Parathyroid adenoma (tissue), 2 donors: ENCODE measurements around the gene SOX8.
"Not testable (repeated sequence)": the region's sequence is repeated elsewhere in the genome, so short reads cannot be mapped to it uniquely, and the experiment has no call there.

Experiments used
- H2AFZ ChIP-seq: fragments of 300-600 bp; sonication (generic); one replicate; pipeline ENCODE4 v1.7.0; 2017; ENCODE audit warnings: antibody characterized with exemption, mild to moderate bottlenecking
- H3K27ac ChIP-seq: fragments of 300-600 bp; sonication (generic); one replicate; pipeline ENCODE4 v1.7.0; 2017
- H3K27me3 ChIP-seq: fragments of 300-600 bp; sonication (generic); one replicate; pipeline ENCODE4 v1.7.0; 2017; ENCODE audit warnings: low read length; ENCODE audit not compliant: control insufficient read depth, insufficient read depth
- H3K36me3 ChIP-seq: fragments of 300-600 bp; sonication (generic); one replicate; pipeline ENCODE4 v1.7.0; 2017; ENCODE audit warnings: low read length; ENCODE audit not compliant: control insufficient read depth, insufficient read depth
- H3K4me1 ChIP-seq: fragments of 300-600 bp; sonication (generic); one replicate; pipeline ENCODE4 v1.7.0; 2017; ENCODE audit warnings: control low read depth
- H3K4me2 ChIP-seq: fragments of 300-600 bp; sonication (generic); one replicate; pipeline ENCODE4 v1.7.0; 2017; ENCODE audit warnings: low read length
- H3K4me3 ChIP-seq: fragments of 300-600 bp; sonication (generic); one replicate; pipeline ENCODE4 v1.7.0; 2017; ENCODE audit warnings: low read depth, low read length
- H3K79me2 ChIP-seq: fragments of 300-600 bp; sonication (generic); one replicate; pipeline ENCODE4 v1.7.0; 2017; ENCODE audit warnings: control low read depth
- H3K9ac ChIP-seq: fragments of 300-600 bp; sonication (generic); one replicate; pipeline ENCODE4 v1.7.0; 2017; ENCODE audit warnings: mild to moderate bottlenecking
- H3K9me3 ChIP-seq: fragments of 300-600 bp; sonication (generic); one replicate; pipeline ENCODE4 v1.7.0; 2017; ENCODE audit warnings: low read length; ENCODE audit not compliant: control insufficient read depth
- TF ChIP-seq, protein P1 (sequence below): fragments of 300-600 bp; sonication (generic); IDR thresholded peaks from one replicate; pipeline ENCODE4 v1.7.0; 2017; ENCODE audit warnings: antibody characterized with exemption, mild to moderate bottlenecking
- donor health status: primary hyperparathyroidism.

The SOX8 gene

GRCh38 chr16:1020091-1020399, 38.5 kb downstream of the SOX8 start:
- H2AFZ ChIP-seq, result no peak overlapping the region
- no peak overlapping the region for H3K27ac ChIP-seq
- no peak overlapping the region for H3K4me2 ChIP-seq
- H3K4me1 ChIP-seq, result no peaks in the 10 kb centered on the region
- no peaks in the 10 kb centered on the region for H3K9me3 ChIP-seq
- H3K36me3 ChIP-seq, result no peaks in the 10 kb centered on the region
- no peaks in the 10 kb centered on the region for H3K27me3 ChIP-seq
- no peaks in the 10 kb centered on the region for H3K79me2 ChIP-seq
- TF ChIP-seq, protein P1, sequence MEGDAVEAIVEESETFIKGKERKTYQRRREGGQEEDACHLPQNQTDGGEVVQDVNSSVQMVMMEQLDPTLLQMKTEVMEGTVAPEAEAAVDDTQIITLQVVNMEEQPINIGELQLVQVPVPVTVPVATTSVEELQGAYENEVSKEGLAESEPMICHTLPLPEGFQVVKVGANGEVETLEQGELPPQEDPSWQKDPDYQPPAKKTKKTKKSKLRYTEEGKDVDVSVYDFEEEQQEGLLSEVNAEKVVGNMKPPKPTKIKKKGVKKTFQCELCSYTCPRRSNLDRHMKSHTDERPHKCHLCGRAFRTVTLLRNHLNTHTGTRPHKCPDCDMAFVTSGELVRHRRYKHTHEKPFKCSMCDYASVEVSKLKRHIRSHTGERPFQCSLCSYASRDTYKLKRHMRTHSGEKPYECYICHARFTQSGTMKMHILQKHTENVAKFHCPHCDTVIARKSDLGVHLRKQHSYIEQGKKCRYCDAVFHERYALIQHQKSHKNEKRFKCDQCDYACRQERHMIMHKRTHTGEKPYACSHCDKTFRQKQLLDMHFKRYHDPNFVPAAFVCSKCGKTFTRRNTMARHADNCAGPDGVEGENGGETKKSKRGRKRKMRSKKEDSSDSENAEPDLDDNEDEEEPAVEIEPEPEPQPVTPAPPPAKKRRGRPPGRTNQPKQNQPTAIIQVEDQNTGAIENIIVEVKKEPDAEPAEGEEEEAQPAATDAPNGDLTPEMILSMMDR, result no peak
- H3K4me3 ChIP-seq, result no peak overlapping the region
- no peak overlapping the region for H3K9ac ChIP-seq

- no peaks in the 10 kb centered on the region for H3K27me3 ChIP-seq
- H3K9me3 ChIP-seq, result no peaks in the 10 kb centered on the region
- H3K4me1 ChIP-seq, result no peaks in the 10 kb centered on the region
- H3K36me3 ChIP-seq, result no peaks in the 10 kb centered on the region
- no peak overlapping the region for H3K4me2 ChIP-seq
- no peak overlapping the region for H3K27ac ChIP-seq
- H2AFZ ChIP-seq, result no peak overlapping the region
- TF ChIP-seq, protein P1, result no peak
- no peak overlapping the region for H3K4me3 ChIP-seq
- H3K79me2 ChIP-seq, result no peaks in the 10 kb centered on the region
- H3K9ac ChIP-seq, result no peak overlapping the region
Observed at GRCh38 chr16:1020591-1020990, 39.0 kb downstream of the SOX8 start.

GRCh38 chr16:1021553-1022160, 40.1 kb downstream of the SOX8 start:
- no peak overlapping the region for H3K27ac ChIP-seq
- H3K27me3 ChIP-seq, result no peaks in the 10 kb centered on the region
- H3K9me3 ChIP-seq, result no peaks in the 10 kb centered on the region

GRCh38 chr16:1022466-1022865, 40.9 kb downstream of the SOX8 start:
- Histone ChIP-seq H3K27ac (no peak overlapping the region), H3K9me3 (no peaks in the 10 kb centered on the region), H3K9ac (no peak overlapping the region), H3K79me2 (no peaks in the 10 kb centered on the region), H3K4me2 (no peak overlapping the region), H3K4me1 (no peaks in the 10 kb centered on the region), H3K4me3 (no peak overlapping the region), H3K36me3 (no peaks in the 10 kb centered on the region), H3K27me3 (no peaks in the 10 kb centered on the region), H2AFZ (no peak overlapping the region)
- TF ChIP-seq, protein P1, result no peak

More at GRCh38 chr16:1021553-1022160, 40.1 kb downstream of the SOX8 start:
- H3K4me2 ChIP-seq, result no peak overlapping the region
- H3K79me2 ChIP-seq, result no peaks in the 10 kb centered on the region
- TF ChIP-seq, protein P1, result no peak
- H2AFZ ChIP-seq, result no peak overlapping the region
- H3K36me3 ChIP-seq, result no peaks in the 10 kb centered on the region
- no peaks in the 10 kb centered on the region for H3K4me1 ChIP-seq
- H3K4me3 ChIP-seq, result no peak overlapping the region
- no peak overlapping the region for H3K9ac ChIP-seq

- no peaks in the 10 kb centered on the region for H3K79me2 ChIP-seq
- H3K27me3 ChIP-seq, result no peaks in the 10 kb centered on the region
- H3K4me3 ChIP-seq, result no peak overlapping the region
- H3K36me3 ChIP-seq, result no peaks in the 10 kb centered on the region
- no peak overlapping the region for H3K9ac ChIP-seq
- H3K4me2 ChIP-seq, result no peak overlapping the region
- TF ChIP-seq, protein P1, result no peak
- H3K9me3 ChIP-seq, result no peaks in the 10 kb centered on the region
- H2AFZ ChIP-seq, result no peak overlapping the region
- H3K27ac ChIP-seq, result no peak overlapping the region
- H3K4me1 ChIP-seq, result no peaks in the 10 kb centered on the region
Observed at GRCh38 chr16:1024138-1024537, 42.6 kb downstream of the SOX8 start.

DNA sequence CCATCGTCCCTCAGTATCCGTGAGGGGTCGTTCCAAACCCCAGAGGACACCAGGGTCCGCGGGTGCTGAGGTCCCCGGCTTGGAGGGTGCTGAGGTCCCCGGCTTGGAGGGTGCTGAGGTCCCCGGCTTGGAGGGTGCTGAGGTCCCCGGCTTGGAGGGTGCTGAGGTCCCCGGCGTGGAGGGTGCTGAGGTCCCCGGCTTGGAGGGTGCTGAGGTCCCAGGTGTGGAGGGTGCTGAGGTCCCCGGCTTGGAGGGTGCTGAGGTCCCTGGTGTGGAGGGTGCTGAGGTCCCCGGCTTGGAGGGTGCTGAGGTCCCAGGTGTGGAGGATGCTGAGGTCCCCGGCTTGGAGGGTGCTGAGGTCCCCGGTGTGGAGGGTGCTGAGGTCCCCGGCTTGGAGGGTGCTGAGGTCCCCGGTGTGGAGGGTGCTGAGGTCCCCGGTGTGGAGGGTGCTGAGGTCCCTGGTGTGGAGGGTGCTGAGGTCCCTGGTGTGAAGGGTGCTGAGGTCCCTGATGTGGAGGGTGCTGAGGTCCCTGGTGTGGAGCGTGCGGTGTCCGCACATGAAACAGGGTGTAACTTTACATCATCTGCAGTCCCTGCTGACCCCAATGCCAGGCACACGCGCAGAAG, 43.7 kb downstream of the SOX8 start:
- H3K27me3 ChIP-seq, H3K4me3 ChIP-seq, H3K9me3 ChIP-seq, H3K4me2 ChIP-seq, H3K4me1 ChIP-seq, H3K79me2 ChIP-seq, H3K27ac ChIP-seq, H3K9ac ChIP-seq, H2AFZ ChIP-seq, H3K36me3 ChIP-seq: not testable (repeated sequence)
